Astrocyte (in vitro differentiated cells and primary cell): ENCODE results near the gene VSTM2B. TPM values are rescaled to one million over a fixed set of nuclear protein-coding genes. Genes with fewer than 3 reads are reported as not detected.
A peak's percentile ranks its signal among the peaks of the same experiment; 100 is the strongest.

Experiments
- DNase-seq: peaks from one replicate; pipeline ENCODE4 v3.0.0-alpha.2; 2010; ENCODE audit warnings: low read depth
- FAIRE-seq: peaks from 2 replicates; lab custom pipeline; 2011; peaks lifted over from hg19 to GRCh38; lab: Jason Lieb, UNC
- H2AFZ ChIP-seq: 2 replicates; pipeline ENCODE4 v1.6.0; 2012; ENCODE audit warnings: low read depth, low read length, inconsistent platforms
- H3K27ac ChIP-seq: 2 replicates; pipeline ENCODE4 v1.5.1; 2011; ENCODE audit warnings: low read depth, low read length, inconsistent platforms
- H3K27me3 ChIP-seq: 2 replicates; pipeline ENCODE4 v1.6.0; 2011; ENCODE audit warnings: low read length, inconsistent platforms; ENCODE audit not compliant: insufficient read depth
- H3K36me3 ChIP-seq: 2 replicates; pipeline ENCODE4 v1.5.1; 2011; ENCODE audit warnings: low read length, inconsistent platforms; ENCODE audit not compliant: insufficient read depth
- H3K4me1 ChIP-seq: 2 replicates; pipeline ENCODE4 v1.5.1; 2011; ENCODE audit warnings: low read length, inconsistent platforms; ENCODE audit not compliant: insufficient read depth
- H3K4me2 ChIP-seq: 2 replicates; pipeline ENCODE4 v1.6.0; 2012; ENCODE audit warnings: low read length, inconsistent platforms
- H3K4me3 ChIP-seq: 2 replicates; pipeline ENCODE4 v1.5.1; 2011; ENCODE audit warnings: low read depth, mild to moderate bottlenecking, low read length, inconsistent platforms; ENCODE audit not compliant: insufficient read depth
- H3K79me2 ChIP-seq: 2 replicates; pipeline ENCODE4 v1.6.0; 2012; ENCODE audit warnings: mild to moderate bottlenecking, low read length, inconsistent platforms; ENCODE audit not compliant: insufficient read depth
- H3K9ac ChIP-seq: 2 replicates; pipeline ENCODE4 v1.6.0; 2012; ENCODE audit warnings: mild to moderate bottlenecking, low read length, inconsistent platforms
- H3K9me3 ChIP-seq: 2 replicates; pipeline ENCODE4 v1.5.1; 2012; ENCODE audit warnings: low read depth, mild to moderate bottlenecking, low read length, inconsistent platforms; ENCODE audit not compliant: insufficient read depth
- H4K20me1 ChIP-seq: 2 replicates; pipeline ENCODE4 v1.6.0; 2012; ENCODE audit warnings: low read length, inconsistent platforms; ENCODE audit not compliant: insufficient read depth
- H3K27ac Mint-ChIP-seq: one replicate; pipeline ENCODE4 v1.8.0; 2021; ENCODE audit warnings: mild to moderate bottlenecking, mixed read lengths; ENCODE audit not compliant: unreplicated experiment
- H3K27me3 Mint-ChIP-seq: one replicate; pipeline ENCODE4 v1.8.0; 2021; ENCODE audit warnings: low read depth, mixed read lengths; ENCODE audit not compliant: unreplicated experiment
- H3K36me3 Mint-ChIP-seq: one replicate; pipeline ENCODE4 v1.8.0; 2021; ENCODE audit warnings: low read depth, mixed read lengths; ENCODE audit not compliant: unreplicated experiment
- H3K4me1 Mint-ChIP-seq: one replicate; pipeline ENCODE4 v1.8.0; 2021; ENCODE audit warnings: low read depth, mixed read lengths; ENCODE audit not compliant: unreplicated experiment
- H3K4me3 Mint-ChIP-seq: one replicate; pipeline ENCODE4 v1.8.0; 2021; ENCODE audit warnings: mild to moderate bottlenecking, moderate library complexity, mixed read lengths; ENCODE audit not compliant: unreplicated experiment
- H3K9me3 Mint-ChIP-seq: one replicate; pipeline ENCODE4 v1.8.0; 2021; ENCODE audit warnings: mild to moderate bottlenecking, mixed read lengths; ENCODE audit not compliant: unreplicated experiment
- EZH2 ChIP-seq: IDR thresholded peaks from 2 replicates; pipeline ENCODE4 v1.6.1; 2012; ENCODE audit warnings: mild to moderate bottlenecking, low read length, inconsistent platforms; ENCODE audit not compliant: insufficient read depth
- total RNA-seq: library from RNA; stranded (reverse); gene quantifications from 2 replicates; pipeline ENCODE4 v1.2.1, GENCODE V29; 2021
- TF ChIP-seq, protein P1 (sequence below): IDR thresholded peaks from 2 replicates; pipeline ENCODE4 v1.5.1; 2011; ENCODE audit warnings: low read depth, mild to moderate bottlenecking, inconsistent platforms, low read length, moderate library complexity; ENCODE audit not compliant: insufficient read depth

Gene VSTM2B
- total RNA-seq, 1 donor from 2014 or later = not detected

DNA sequence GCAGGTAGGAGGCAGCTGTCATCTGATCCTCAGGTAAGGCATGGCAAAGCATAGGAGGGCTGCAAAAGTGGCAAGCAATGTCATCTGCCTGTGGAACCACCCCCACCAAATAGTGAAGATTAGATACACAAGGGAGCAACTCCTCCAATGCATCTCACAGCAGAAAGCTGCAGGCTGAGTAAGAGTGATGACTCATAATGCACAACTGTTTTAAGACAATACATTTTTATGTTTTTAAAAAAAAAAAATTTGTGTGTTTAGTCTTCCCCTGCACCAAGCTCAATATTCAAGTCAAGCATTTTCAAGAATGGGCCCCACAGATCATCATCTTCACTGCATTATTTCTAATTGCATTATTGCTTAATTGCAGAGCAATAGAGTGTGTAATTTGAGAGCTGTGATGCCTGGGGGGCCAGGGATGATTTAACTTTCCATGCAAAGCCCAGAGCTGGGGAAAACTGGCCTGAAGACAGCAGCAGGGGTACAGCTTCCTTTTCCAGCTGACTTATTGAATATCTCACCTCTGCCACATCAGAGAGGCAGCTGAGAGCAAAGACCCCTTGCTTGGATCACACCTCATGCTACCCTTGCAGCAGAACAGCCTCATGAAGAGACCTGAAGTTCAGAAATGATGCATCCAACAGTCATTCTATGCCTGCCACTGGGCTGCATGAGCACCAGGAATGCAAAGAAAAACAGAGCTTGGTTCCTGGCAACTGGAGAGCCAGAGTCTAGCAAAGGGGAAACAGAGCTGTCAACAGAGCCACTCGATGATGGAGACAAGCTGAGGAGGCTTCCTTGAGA lies 57.6 kb downstream of the VSTM2B start:
- Mint-ChIP-seq H3K9me3 (no peaks in the 10 kb centered on the region), H3K4me1 (peaks cover 33% of the 10 kb centered on the region), H3K27ac (peak overlapping the region; percentile 92), H3K36me3 (no peaks in the 10 kb centered on the region), H3K4me3 (peak overlapping the region; percentile 40), H3K27me3 (peaks cover 11% of the 10 kb centered on the region)
- Histone ChIP-seq H3K9me3 (peaks cover 3% of the 10 kb centered on the region), H3K27me3 (no peaks in the 10 kb centered on the region), H4K20me1 (no peaks in the 10 kb centered on the region), H3K4me1 (peaks cover 7% of the 10 kb centered on the region), H3K27ac (no peak overlapping the region), H3K36me3 (no peaks in the 10 kb centered on the region), H3K4me2 (peak overlapping the region; percentile 33), H3K4me3 (no peak overlapping the region), H2AFZ (no peak overlapping the region), H3K9ac (no peak overlapping the region), H3K79me2 (no peaks in the 10 kb centered on the region)
- TF ChIP-seq EZH2 = no peak
- TF ChIP-seq, protein P1, sequence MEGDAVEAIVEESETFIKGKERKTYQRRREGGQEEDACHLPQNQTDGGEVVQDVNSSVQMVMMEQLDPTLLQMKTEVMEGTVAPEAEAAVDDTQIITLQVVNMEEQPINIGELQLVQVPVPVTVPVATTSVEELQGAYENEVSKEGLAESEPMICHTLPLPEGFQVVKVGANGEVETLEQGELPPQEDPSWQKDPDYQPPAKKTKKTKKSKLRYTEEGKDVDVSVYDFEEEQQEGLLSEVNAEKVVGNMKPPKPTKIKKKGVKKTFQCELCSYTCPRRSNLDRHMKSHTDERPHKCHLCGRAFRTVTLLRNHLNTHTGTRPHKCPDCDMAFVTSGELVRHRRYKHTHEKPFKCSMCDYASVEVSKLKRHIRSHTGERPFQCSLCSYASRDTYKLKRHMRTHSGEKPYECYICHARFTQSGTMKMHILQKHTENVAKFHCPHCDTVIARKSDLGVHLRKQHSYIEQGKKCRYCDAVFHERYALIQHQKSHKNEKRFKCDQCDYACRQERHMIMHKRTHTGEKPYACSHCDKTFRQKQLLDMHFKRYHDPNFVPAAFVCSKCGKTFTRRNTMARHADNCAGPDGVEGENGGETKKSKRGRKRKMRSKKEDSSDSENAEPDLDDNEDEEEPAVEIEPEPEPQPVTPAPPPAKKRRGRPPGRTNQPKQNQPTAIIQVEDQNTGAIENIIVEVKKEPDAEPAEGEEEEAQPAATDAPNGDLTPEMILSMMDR = no peak
- FAIRE-seq (no peak), DNase-seq (no peak)

DNA sequence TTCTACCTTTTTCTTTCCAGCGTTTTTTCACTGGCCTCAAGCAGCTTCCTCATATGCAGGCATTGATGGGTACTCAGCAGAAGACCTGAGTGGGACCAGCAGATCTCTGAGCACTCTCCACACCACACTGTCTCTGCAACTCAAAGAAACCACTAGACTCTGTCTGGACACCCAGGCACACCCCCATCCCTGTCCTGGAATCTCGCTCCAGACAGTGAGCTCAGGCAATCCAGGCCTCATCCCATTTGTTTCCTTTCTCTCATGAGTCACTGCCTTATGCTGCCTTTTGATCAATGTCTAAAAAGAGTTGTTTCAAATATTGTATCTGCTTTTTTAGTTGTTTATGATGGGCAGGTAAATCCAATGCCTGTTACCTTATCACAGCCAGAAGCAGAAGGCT lies 60.6 kb downstream of the VSTM2B start:
- no peak for DNase-seq
- Histone ChIP-seq H3K79me2 (no peaks in the 10 kb centered on the region), H2AFZ (no peak overlapping the region), H4K20me1 (no peaks in the 10 kb centered on the region), H3K9ac (no peak overlapping the region), H3K4me3 (no peak overlapping the region), H3K4me1 (peaks cover 7% of the 10 kb centered on the region), H3K27me3 (peaks cover 4% of the 10 kb centered on the region), H3K27ac (no peak overlapping the region), H3K4me2 (no peak overlapping the region), H3K36me3 (no peaks in the 10 kb centered on the region), H3K9me3 (no peaks in the 10 kb centered on the region)
- Mint-ChIP-seq H3K27ac (peak overlapping the region; percentile 97), H3K27me3 (peaks cover 19% of the 10 kb centered on the region), H3K36me3 (no peaks in the 10 kb centered on the region), H3K4me1 (peaks cover 33% of the 10 kb centered on the region), H3K4me3 (peak overlapping the region; percentile 55), H3K9me3 (peaks cover 11% of the 10 kb centered on the region)
- FAIRE-seq = no peak
- no peak for TF ChIP-seq EZH2
- TF ChIP-seq, protein P1 = no peak

DNA sequence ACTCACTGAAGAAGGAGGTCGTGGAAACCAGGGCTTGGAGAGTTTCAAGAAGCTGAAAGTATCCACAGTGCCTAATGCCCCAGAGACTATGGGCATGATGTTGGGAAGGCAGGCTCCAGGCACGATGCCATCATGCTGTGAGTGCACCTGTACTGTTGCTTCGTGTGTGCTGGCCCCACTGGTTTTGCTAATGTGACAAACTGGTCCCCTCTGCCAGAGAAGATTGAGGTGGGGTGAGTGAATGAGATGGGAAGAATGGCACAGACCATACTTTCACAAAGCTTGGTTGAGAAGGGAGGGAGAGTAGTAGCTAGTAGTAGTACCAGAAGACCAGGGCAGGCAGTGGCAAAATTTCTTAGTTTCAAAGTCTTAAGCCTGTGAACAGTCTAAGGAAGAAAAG lies 61.3 kb downstream of the VSTM2B start:
- FAIRE-seq (no peak), DNase-seq (no peak)
- Histone ChIP-seq H3K4me3 (no peak overlapping the region), H2AFZ (no peak overlapping the region), H3K27ac (no peak overlapping the region), H3K36me3 (no peaks in the 10 kb centered on the region), H4K20me1 (no peaks in the 10 kb centered on the region), H3K4me1 (peaks cover 7% of the 10 kb centered on the region), H3K9me3 (no peaks in the 10 kb centered on the region), H3K27me3 (peaks cover 4% of the 10 kb centered on the region), H3K4me2 (no peak overlapping the region), H3K9ac (no peak overlapping the region), H3K79me2 (no peaks in the 10 kb centered on the region)
- H3K9me3 Mint-ChIP-seq = peaks cover 11% of the 10 kb centered on the region
- TF ChIP-seq, protein P1 = no peak
- no peak for TF ChIP-seq EZH2
- H3K27ac Mint-ChIP-seq = peak overlapping the region; percentile 97
- peak overlapping the region; percentile 36 for H3K4me3 Mint-ChIP-seq
- H3K36me3 Mint-ChIP-seq = no peaks in the 10 kb centered on the region
- H3K27me3 Mint-ChIP-seq = peaks cover 26% of the 10 kb centered on the region
- H3K4me1 Mint-ChIP-seq = peaks cover 33% of the 10 kb centered on the region
